ENCODE measurements around the gene CCL8.

CCL8 gene

DNA sequence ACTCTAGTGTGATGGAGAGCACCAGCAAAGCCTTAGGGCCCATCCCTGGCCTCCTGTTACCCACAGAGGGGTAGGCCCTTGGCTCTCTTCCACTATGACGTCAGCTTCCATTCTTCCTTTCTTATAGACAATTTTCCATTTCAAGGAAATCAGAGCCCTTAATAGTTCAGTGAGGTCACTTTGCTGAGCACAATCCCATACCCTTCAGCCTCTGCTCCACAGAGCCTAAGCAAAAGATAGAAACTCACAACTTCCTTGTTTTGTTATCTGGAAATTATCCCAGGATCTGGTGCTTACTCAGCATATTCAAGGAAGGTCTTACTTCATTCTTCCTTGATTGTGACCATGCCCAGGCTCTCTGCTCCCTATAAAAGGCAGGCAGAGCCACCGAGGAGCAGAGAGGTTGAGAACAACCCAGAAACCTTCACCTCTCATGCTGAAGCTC lies at the start of gene CCL8:
TSS of gene CCL8 (plus strand) at position 397 of the 445 bp plus-strand sequence. CDS start 67 bp downstream, outside the sequence.
- no peak for DNase-seq

DNA sequence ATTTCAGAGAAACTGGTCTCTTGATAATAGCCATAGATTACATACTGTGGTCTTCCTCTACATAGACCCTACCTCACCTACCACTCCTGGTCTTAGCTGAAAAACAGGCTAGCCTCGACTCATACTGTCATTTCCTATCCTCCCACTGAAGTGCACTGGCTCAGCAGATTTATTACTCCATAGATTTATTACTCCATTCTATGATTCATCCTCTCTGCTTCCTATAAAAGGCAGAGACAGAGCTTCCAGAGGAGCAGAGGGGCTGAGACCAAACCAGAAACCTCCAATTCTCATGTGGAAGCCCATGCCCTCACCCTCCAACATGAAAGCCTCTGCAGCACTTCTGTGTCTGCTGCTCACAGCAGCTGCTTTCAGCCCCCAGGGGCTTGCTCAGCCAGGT lies 49.3 kb upstream of the CCL8 start, which contains the start of gene CCL7:
TSS of gene CCL7 (plus strand) at position 253 of the 400 bp plus-strand sequence. CDS start at position 323, 70 bp downstream.
- DNase-seq: no peak

DNA sequence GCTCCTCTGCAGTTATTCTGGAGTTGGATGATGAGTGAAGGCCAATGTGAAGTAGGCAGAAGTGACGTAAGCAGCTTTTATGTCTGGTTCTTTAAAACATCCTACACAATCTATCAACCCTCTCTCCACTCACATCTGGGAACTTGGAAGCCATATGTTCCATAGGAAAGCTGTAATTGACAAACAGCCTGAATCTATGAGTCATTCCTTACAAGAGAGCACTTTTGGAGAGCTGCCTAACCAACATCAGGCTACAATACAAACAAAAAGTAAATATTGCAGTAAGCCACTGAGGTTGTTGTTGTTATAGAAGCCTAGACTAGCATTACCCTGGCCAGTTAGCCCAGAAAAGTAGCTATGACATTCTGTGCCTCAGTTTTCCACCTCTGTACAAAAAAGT lies 43.4 kb upstream of the CCL8 start:
- DNase-seq: no peak

DNA sequence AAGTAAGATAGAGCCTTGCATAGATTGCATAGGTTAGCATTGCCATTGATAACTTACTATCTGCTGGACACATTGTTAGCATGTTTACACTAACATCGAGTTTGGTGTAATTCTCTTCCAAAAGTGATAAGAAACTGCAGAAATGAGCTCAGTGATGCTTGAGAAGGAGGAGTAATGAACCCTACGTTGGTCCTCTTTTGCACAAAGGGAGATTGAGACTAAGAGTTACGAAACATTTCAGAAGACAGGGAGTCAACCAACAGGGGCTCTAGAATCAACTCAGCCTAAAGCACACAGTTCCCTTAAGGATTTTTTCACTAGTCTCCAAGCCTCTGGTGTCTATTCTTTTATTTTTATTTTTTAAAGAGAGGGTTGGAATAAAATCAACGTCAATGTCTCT lies 42.4 kb upstream of the CCL8 start:
- DNase-seq: no peak

DNA sequence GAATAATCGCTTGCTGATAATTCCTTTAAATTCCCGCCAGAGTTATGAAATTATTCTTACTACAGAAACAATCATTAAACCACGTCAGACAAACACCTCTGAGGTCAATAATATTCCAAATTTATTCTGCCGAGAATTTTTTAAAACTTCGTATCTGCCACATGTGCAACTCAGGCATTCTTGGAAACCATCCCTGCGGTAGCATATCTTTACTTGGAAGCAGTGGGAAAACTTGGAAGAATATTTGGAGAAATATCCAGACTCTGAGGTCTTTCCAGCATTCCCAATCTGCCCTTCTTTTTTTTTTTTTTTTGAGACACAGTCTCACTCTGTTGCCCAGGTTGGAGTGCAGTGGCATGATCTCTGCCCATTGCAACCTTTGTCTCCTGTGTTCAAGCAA lies 35.7 kb upstream of the CCL8 start:
- no peak for DNase-seq

DNA sequence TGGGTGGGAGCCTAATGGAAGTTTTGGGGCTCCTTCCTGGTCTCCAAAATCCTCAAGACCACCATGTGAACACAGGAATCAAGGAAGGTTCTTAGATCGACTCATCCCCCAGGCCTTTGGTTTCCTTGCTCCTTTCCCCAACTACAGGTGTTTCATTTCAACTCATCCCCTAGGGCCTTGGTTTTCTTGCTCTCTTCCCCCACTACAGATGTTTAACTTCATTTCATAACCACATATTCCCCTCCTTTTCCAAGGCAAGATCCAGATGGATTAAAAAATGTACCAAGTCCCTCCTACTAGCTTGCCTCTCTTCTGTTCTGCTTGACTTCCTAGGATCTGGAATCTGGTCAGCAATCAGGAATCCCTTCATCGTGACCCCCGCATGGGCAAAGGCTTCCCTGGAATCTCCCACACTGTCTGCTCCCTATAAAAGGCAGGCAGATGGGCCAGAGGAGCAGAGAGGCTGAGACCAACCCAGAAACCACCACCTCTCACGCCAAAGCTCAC lies 33.9 kb upstream of the CCL8 start, which contains the start of gene CCL11:
TSS of gene CCL11 (plus strand) at position 457 of the 507 bp plus-strand sequence. CDS start 67 bp downstream, outside the sequence.
- no peak for DNase-seq

DNA sequence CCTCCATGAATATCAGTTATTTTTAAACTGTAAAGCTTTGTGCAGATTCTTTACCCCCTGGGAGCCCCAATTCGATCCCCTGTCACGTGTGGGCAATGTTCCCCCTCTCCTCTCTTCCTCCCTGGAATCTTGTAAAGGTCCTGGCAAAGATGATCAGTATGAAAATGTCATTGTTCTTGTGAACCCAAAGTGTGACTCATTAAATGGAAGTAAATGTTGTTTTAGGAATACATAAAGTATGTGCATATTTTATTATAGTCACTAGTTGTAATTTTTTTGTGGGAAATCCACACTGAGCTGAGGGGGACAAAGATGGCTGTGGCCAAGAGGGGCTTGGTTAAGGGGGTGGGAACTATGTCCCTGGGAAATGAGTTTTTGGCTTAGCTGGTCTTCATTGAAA lies 31.4 kb upstream of the CCL8 start:
- DNase-seq: no peak

DNA sequence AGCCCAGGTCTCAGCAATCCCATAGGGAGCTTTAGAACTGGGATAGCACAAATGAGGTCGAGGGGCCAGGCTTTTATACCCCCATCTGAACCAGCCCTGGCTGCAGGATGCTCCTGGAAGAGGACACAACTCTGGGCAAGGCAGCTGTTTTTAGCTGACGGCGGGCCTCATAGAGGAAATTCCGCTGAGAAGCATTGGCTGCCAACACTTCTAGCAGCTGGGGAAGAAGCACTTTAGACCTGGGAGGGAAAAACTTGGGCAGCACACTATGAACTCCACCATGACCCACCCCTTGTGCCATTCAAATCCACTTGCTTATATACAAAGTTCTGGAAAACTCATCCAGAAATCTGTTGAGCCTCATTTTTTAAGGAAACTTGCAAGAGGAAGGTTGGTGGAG lies 28.6 kb upstream of the CCL8 start:
- DNase-seq: no peak

DNA sequence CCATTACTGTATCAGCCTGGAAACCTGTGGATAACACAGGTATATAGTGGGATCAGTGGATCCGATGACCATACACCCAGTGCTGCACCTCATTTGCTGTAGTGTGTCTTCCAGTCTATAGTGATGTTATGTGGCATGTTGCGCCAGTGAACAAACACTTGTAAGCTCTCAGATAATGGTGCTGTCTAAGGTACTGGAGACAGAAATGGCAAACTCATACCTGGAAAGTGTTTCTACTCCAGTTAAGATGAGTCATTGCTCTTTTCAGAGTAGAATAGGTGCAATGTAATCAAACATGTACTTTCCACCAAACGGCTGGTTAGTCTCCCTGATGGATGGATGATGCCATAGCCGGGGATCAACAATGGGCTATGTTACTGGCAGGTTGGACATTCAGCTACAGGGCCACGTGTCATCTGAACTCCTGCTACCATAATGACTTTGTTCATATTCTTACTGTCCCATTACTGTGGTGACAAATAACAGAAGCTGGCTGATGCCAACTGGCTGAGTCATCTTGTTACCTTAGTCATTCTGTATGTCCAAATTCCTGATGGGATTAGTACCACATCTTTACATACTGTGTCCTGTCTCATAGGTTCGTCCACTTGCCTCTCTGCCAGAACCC lies 27.4 kb upstream of the CCL8 start:
- DNase-seq: no peak

DNA sequence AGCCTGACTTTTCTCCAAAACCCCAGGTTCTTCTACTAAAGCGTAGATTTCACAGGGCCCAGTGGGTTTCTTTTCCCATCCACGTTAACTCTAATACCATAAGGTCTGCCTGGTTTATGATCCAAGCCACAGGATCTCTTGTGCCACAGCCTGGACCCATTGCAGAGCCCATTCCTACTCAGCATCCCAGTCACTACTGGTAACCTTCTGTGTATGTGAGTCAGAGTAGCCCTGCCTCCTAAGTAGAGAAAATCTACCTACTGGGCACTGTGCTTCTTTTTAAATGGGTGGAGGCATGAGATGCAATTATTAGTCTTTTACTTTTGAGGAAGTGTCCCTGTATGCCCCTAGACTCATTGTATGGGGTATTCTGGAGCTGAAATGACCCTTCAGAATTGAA lies 20.2 kb upstream of the CCL8 start:
- no peak for DNase-seq

DNA sequence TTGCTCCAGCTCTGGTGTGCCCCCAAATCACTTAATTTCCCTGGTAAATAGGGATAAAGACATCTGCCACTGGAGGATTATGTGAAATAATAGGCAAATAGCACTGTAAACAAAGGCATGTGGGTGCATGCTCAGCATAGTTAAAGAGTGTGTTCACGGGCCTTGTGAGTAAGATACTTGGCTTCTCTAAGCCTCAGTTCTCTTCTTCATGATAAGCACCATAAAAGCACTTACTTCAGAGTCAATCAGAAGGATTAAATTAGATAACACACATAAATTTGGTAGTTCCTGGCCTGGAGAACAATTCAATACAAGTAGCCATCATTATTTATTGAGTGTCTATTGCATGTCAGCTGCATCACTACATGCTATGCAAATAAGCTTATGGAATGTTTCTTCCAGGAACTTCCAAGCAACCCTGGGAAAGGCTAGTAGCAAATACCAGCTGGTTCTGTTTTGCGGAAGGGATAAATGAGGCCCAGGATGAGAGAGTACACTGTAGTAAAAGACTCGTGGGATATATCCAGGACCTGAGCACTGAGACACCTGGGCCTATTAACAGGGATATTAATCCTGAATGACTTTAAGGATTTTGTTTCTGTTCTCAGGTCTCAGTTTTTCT lies 19.2 kb upstream of the CCL8 start:
- DNase-seq: no peak

DNA sequence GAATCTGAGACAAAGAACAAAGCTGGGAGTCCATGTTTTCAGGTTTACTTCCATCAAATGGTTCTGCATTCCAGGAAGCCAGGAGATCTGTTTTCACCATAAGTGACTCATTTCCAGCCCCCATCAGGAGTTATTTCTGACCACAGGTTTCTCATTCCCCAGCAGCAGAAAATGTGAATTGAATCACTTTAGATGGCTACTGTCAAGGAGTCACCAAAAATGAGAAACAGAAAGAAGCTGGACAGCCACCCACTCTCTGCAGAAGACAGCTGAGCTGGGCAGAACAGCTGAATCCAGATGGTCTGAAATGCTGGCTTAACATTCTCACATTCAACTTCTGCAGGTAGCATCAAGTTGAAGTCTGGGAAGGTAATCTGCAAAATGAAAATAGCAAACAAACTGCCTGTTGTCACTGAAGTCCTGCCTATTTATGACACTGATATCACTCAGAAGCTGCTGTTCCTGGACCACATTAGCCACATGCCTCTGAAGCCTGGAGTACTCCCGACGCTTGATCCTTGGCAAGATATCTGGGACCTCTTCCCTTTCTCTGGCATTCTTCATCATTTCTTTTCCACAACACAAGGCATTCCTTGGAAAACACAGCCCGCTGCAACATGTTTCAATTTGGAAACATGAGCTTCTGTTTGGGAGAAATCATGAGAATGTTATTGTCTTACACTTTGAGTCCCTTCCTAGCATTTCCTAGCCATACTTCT lies 18.4 kb upstream of the CCL8 start:
- DNase-seq: no peak

DNA sequence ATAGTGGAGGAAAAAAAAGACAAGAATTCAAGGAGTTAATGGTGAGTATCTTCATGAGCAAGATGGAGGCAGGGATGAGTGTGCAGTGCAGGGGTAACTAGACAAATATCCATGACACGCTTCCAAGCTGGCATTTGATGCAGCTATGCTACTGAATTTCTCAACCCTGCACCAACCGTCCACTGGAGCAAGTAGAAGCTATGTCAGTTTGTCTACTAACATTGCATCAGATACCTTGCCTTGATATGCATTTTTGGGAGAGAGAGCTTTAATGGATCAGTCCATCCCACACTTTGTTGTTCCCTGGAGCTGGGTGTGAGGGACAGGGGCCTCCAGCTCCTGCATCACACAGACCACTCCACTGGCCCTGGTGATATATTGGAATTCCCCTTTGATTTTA lies 17.2 kb upstream of the CCL8 start:
- no peak for DNase-seq

DNA sequence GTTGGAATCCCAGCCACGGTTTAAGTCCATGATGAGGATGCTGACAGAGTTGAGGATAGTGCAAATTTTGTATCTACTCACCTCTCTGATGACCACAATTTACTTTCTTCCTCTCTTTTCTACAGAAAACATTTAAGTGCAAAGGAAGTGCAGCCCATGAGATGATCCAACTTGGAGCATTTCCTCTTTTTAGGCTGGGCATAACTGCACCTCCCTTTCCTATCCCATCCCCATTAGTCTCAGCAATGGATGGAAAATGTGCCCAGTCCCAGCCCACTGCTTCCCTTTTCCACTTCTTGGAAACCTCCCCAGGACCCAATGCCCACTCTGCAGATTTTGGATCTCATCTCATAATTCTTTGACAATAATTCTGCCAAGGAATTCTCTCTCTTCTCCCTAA lies 16.6 kb upstream of the CCL8 start:
- DNase-seq: no peak

DNA sequence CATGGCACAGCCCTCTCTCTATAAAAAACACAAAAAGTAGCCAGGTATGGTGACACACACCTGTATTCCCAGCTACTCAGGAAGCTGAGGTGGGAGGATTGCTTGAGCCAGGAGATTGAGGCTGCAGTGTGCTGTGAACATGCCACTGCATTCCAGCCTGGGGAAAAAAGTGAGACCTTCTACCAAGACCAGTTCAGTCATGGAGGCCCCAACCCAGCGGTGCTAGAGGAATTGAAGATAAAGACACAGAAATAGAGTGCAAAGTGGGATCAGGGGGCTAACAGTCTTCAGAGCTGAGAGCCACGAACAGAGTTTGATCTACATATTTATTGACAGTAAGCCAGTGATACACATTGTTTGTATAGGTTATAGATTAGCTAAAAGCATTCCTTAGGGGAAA lies 15.6 kb upstream of the CCL8 start:
- DNase-seq: no peak

DNA sequence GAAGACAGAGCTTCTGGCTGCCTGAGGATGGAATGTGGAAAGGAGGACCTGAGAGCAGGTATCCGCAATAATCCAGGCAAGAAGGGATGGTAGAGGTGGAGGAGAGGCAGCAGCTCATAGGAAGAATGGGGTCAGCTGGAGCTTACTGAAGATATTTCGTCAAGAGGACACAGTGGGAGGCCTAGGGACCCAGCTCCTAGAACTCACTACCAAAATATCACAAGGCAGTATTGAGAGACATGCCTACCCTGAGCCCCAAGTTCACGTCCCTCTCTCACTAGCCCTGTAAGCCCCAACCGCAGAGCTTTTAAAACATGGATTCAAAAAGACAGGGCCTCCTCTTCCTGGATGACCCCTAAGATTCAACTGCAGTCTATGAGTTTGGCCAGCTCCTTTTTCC lies 14.2 kb upstream of the CCL8 start:
- no peak for DNase-seq

DNA sequence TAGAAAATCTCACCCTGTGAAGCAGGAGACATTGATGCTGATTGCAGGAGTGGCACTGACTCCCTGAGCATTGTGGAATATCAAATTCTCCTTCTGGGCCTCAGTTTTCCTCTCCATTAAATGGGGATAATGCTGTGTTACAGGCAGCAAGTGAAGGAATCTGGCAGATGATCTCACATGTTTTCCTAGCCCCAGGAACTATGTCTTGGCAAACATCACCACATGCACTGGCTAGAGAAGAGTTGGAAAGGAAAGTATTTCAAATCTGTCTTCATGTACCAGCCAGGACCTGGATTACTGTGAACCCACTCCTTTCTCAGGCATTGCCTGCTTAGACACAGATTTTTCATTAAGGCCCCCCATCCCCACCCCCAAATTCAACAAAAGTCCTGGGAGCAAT lies 13.6 kb upstream of the CCL8 start:
- no peak for DNase-seq

DNA sequence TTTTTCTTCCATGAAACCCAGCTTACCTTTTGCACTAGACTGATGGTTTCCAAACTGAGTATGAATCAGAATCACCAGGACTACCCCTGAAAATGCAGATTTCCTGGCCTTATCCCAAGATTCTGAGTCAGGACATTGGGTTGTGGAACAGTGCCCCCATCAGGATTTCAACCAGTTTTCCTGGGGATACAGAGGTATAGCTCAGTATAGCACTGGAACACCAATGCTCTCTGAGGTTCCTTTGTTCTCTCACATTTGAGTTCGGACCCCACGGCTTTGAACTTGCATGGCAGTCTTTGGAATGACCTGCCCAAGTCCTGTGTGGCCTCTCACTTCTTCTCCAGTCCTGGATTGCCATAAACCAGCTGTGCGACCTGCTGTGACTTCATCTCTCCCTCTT lies 12.8 kb upstream of the CCL8 start:
- DNase-seq: no peak

DNA sequence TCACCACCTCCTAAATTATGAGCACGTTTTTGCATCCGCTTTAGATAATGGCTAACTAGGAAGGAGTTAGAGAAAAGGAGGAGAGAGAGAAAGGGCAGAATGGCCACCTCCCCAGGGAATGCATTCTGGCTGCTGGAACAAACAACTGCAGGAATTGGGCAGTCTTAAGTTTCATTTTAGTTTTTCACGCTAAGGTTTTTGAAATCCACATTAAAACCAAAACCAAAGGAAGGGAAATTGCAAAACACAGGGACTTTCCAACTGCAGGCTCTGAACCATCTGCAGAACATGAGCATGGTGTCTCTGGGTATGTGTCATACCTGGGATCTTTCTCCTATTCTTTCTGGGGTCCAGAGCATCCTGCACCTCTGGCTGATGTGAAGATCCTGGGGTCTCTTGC lies 12.1 kb upstream of the CCL8 start:
- no peak for DNase-seq

DNA sequence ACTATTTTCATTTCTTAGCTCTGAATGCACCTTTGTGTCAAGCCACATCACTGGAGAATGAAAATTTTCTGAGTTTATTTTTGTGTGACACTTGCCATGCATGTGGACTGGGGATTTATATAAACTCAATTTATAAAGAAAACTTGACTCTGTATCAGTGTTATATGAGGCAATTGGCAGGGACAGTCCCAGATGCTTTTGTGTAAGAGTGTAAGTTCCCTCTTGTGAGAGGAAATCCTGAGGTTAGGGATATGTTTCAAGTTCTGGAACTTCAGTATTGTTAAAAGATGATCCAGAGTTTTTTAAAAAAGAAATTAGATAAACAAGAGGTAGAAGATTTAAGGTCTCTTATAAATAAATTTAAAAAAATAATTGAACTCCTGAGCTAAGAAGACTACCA lies 10.9 kb upstream of the CCL8 start:
- DNase-seq: no peak

DNA sequence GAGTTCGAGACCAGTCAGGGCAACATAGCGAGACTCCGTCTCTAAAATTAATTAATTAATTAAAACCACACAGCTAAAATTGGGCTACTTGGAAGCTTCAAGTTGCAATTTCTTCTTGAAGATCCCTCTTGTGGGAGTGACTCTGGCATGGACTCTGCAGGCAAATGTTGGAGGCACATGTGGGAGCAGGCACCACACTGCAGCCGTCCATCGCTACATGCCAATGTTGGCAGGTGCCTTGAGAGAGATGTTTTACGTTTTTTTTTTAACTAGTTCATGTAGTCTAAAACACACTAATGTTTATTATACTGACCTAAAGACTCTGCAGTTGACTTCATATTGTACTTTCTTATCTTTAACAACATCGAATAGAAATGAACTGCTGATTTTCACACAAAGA lies 7.9 kb upstream of the CCL8 start:
- no peak for DNase-seq

DNA sequence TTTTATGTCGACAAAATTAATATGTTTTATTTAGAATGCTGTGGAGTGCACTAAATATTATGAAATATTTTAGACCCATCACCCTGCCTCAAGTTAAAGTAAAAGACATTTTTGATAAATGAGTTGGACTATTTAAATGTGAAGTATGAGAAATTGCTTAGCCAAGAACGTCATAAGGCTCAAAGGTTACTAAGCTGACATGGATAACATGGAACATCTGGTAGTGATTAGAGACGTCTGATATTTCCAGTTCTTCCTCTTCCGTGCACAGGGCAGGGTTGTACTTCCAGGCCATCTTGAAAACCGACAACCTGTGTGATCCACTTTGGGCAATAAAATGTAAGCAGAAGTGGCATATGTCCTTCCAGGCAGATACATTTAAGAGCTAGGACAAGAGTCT lies 7.2 kb upstream of the CCL8 start:
- no peak for DNase-seq

DNA sequence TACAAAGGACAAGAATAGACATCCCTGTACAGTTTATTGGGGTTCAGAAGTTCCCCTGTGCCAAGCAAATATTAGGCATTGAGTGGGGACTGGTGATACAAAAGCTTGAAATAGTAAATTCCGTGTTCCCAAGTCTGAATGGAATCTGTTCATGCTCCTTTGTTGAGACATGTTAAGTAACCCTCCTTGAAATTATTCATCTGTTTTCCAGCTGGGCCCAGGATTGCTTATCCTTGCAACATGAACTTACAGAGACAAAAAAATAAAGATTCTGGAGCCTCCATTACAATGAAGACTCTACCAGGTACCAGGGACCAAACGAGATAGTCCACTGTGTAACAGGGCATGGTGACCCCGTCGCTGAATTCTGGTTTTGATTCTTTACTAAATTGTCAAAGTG lies 6.1 kb upstream of the CCL8 start:
- no peak for DNase-seq

DNA sequence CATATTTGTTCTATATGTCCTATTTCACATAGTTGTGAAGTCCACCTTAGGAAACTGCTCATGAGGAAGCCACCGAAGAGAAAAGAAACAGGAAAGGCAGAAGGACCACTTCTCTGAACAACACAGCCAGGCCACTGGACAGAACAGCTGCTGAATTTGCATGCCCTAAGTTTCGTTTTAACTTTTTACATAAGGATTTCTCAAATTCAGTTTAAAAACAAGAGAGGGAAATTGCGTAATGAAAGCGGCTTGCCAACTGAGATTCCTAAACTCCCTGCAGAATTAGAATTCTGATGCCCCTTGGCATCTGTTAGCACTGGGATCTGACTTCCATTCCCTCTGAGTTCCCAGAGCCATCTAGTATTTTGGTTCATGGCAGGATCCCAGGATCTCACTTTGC lies 5.0 kb upstream of the CCL8 start:
- DNase-seq: no peak

Data from NCI-H1436 (cell line).